A549 (cell line): Measurements from ENCODE around the gene C5orf24.

ENCODE experiments used
- CTCF ChIP-seq: fragments of >200 bp; sonication (Bioruptor Twin); formaldehyde crosslinking; IDR thresholded peaks from 3 replicates; pipeline ENCODE4 v1.5.1; 2016
- POLR2A ChIP-seq: IDR thresholded peaks from 2 replicates; pipeline ENCODE4 v1.6.1; 2012; ENCODE audit warnings: mild to moderate bottlenecking, low read length
- RAD21 ChIP-seq, 2 experiments: fragments of >200 bp in 1 of 2; sonication (Bioruptor Twin) in 1 of 2; formaldehyde crosslinking in 1 of 2; IDR thresholded peaks in 1 of 2; conservative IDR thresholded peaks in 1 of 2; 2 replicates in 1 of 2; 3 replicates in 1 of 2; pipeline ENCODE4 v1.6.1; 2012 to 2018; ENCODE audit warnings: inconsistent platforms in 1 of 2
- RARB ChIP-seq: fragments of 250-450 bp; sonication (Bioruptor Pico); IDR thresholded peaks from 2 replicates; pipeline ENCODE4 v1.8.0; 2021; ENCODE audit warnings: mild to moderate bottlenecking, moderate library complexity
- REST ChIP-seq: fragments of 200-600 bp; sonication (generic); IDR thresholded peaks from 2 replicates; pipeline ENCODE4 v1.6.1; 2016; ENCODE audit warnings: antibody characterized with exemption, mild to moderate bottlenecking, moderate library complexity
- SMC3 ChIP-seq: fragments of >200 bp; sonication (Bioruptor Twin); formaldehyde crosslinking; IDR thresholded peaks from 3 replicates; pipeline ENCODE4 v1.6.1; 2018; ENCODE audit warnings: inconsistent platforms

GRCh38 chr5:134902071-134902801 lies 56.5 kb downstream of the C5orf24 start:
- TF ChIP-seq POLR2A (no peak), REST (no peak), CTCF (no peak), RAD21 (conservative IDR thresholded peaks at IDR 0.05 in 1 of 2, IDR thresholded peaks at IDR 0.05 in 1 of 2) (no peak), SMC3 (no peak), RARB (CRISPR knock-in tag) (no peak)
